ENCODE measurements around the gene VAV2.

- TF ChIP-seq REST (IDR thresholded peaks at IDR 0.05; ENCODE audit: insufficient read depth in 1 of 2, low read depth in 2 of 2, low read length in 1 of 2) (no peak), CTCF (IDR thresholded peaks at IDR 0.05) (no peak), POLR2AphosphoS5 (IDR thresholded peaks at IDR 0.05; ENCODE audit: low read depth, low read length) (no peak), SIN3A (IDR thresholded peaks at IDR 0.05; ENCODE audit: borderline replicate concordance, insufficient read depth, low read depth, low read length) (no peak), TCF7L2 (IDR thresholded peaks at IDR 0.05; ENCODE audit: low read depth, low read length) (no peak)
Observed at GRCh38 chr9:133927041-133927440, 65.1 kb downstream of the VAV2 start.
